IPS DF 4.7 (cell line): Measurements from ENCODE around the gene LMAN1L.

Experiments used
- DNase-seq: peaks from one replicate; pipeline ENCODE4 v3.0.0-alpha.2; 2013; ENCODE audit warnings: low spot score; ENCODE audit errors: extremely low read depth

The LMAN1L gene

GRCh38 chr15:74794248-74794969 lies 18.2 kb upstream of the LMAN1L start:
- no peak for DNase-seq

GRCh38 chr15:74794970-74795349 lies 17.7 kb upstream of the LMAN1L start:
- no peak for DNase-seq

- DNase-seq: no peak
Measured at GRCh38 chr15:74795966-74796625, 16.5 kb upstream of the LMAN1L start.

- no peak for DNase-seq
Measured at GRCh38 chr15:74798388-74799254, 14.0 kb upstream of the LMAN1L start.

GRCh38 chr15:74799255-74799855 lies 13.3 kb upstream of the LMAN1L start:
- no peak for DNase-seq

GRCh38 chr15:74799856-74800558 lies 12.6 kb upstream of the LMAN1L start:
- DNase-seq: no peak

GRCh38 chr15:74800559-74801094 lies 12.0 kb upstream of the LMAN1L start:
- no peak for DNase-seq

GRCh38 chr15:74801311-74801997 lies 11.2 kb upstream of the LMAN1L start:
- no peak for DNase-seq

- DNase-seq: no peak
Measured at GRCh38 chr15:74802290-74802689, 10.3 kb upstream of the LMAN1L start.

GRCh38 chr15:74802862-74803447 lies 9.7 kb upstream of the LMAN1L start:
- no peak for DNase-seq

- no peak for DNase-seq
Measured at GRCh38 chr15:74804935-74805334, 7.7 kb upstream of the LMAN1L start.

GRCh38 chr15:74807282-74807681 lies 5.4 kb upstream of the LMAN1L start:
- DNase-seq: no peak

- no peak for DNase-seq
Measured at GRCh38 chr15:74808078-74808839, 4.4 kb upstream of the LMAN1L start.

GRCh38 chr15:74808840-74809229 lies 3.8 kb upstream of the LMAN1L start:
- no peak for DNase-seq

- DNase-seq: no peak
Measured at GRCh38 chr15:74809242-74809641, 3.4 kb upstream of the LMAN1L start.

GRCh38 chr15:74809956-74810355 lies 2.7 kb upstream of the LMAN1L start:
- no peak for DNase-seq

GRCh38 chr15:74815121-74815934 lies 2.7 kb downstream of the LMAN1L start:
- no peak for DNase-seq

- no peak for DNase-seq
Measured at GRCh38 chr15:74815961-74816360, 3.3 kb downstream of the LMAN1L start.
